RWPE2 (cell line): ENCODE results near the gene NR6A1.

Experiments used
- ATAC-seq: fragments of 200-7000 bp; cut with Tn5 transposase; 3 replicates; pipeline ENCODE4 v1.9.1; 2021; ENCODE audit warnings: low read depth
- DNase-seq: peaks from one replicate; pipeline ENCODE4 v3.0.0-alpha.2; 2020; ENCODE audit warnings: low spot score
- H3K27ac ChIP-seq: fragments of 450-650 bp; 2 replicates; pipeline ENCODE4 v1.5.1; 2017; ENCODE audit warnings: mild to moderate bottlenecking; ENCODE audit not compliant: poor library complexity, severe bottlenecking
- H3K27me3 ChIP-seq: fragments of 250-450 bp; sonication (Bioruptor Pico); 2 replicates; pipeline ENCODE4 v1.5.1; 2021; ENCODE audit warnings: mild to moderate bottlenecking, moderate library complexity; ENCODE audit not compliant: insufficient read depth, poor library complexity, severe bottlenecking
- H3K36me3 ChIP-seq: fragments of 250-450 bp; sonication (Bioruptor Pico); 2 replicates; pipeline ENCODE4 v1.5.1; 2020; ENCODE audit warnings: low read depth, mild to moderate bottlenecking, moderate library complexity
- H3K4me1 ChIP-seq: fragments of 250-450 bp; sonication (Bioruptor Pico); 2 replicates; pipeline ENCODE4 v1.5.1; 2021; ENCODE audit warnings: mild to moderate bottlenecking, moderate library complexity; ENCODE audit not compliant: insufficient read depth, poor library complexity, severe bottlenecking
- H3K4me3 ChIP-seq: fragments of 250-450 bp; sonication (Bioruptor Pico); 2 replicates; pipeline ENCODE4 v1.5.1; 2021; ENCODE audit warnings: mild to moderate bottlenecking, moderate library complexity; ENCODE audit not compliant: severe bottlenecking
- H3K9me3 ChIP-seq: fragments of 250-450 bp; sonication (Bioruptor Pico); 2 replicates; pipeline ENCODE4 v1.5.1; 2021; ENCODE audit warnings: mild to moderate bottlenecking, moderate library complexity; ENCODE audit not compliant: severe bottlenecking
- CTCF ChIP-seq: fragments of 450-650 bp; IDR thresholded peaks from one replicate; pipeline ENCODE4 v1.5.1; 2017; ENCODE audit warnings: mild to moderate bottlenecking, moderate library complexity; ENCODE audit not compliant: poor library complexity, severe bottlenecking

The NR6A1 gene

GRCh38 chr9:124506433-124506832 lies 264.7 kb downstream of the NR6A1 start:
- TF ChIP-seq CTCF: no peak
- no peaks in the 10 kb centered on the region for H3K9me3 ChIP-seq
- ATAC-seq (no peak), DNase-seq (no peak)
- H3K4me1 ChIP-seq: no peaks in the 10 kb centered on the region
- no peak overlapping the region for H3K27ac ChIP-seq
- H3K36me3 ChIP-seq: no peaks in the 10 kb centered on the region
- H3K4me3 ChIP-seq: no peak overlapping the region
- peaks cover 43% of the 10 kb centered on the region for H3K27me3 ChIP-seq

- ATAC-seq (no peak), DNase-seq (no peak)
- Histone ChIP-seq H3K36me3 (no peaks in the 10 kb centered on the region), H3K27ac (no peak overlapping the region), H3K9me3 (no peaks in the 10 kb centered on the region), H3K4me1 (no peaks in the 10 kb centered on the region), H3K4me3 (no peak overlapping the region), H3K27me3 (peaks cover 43% of the 10 kb centered on the region)
- no peak for TF ChIP-seq CTCF
Observed at GRCh38 chr9:124505901-124506346, 265.2 kb downstream of the NR6A1 start.

GRCh38 chr9:124505006-124505900 lies 265.9 kb downstream of the NR6A1 start:
- Histone ChIP-seq H3K27ac (no peak overlapping the region), H3K36me3 (no peaks in the 10 kb centered on the region), H3K4me1 (no peaks in the 10 kb centered on the region), H3K27me3 (peaks cover 43% of the 10 kb centered on the region), H3K9me3 (no peaks in the 10 kb centered on the region), H3K4me3 (no peak overlapping the region)
- DNase-seq: no peak
- ATAC-seq: no peak
- no peak for TF ChIP-seq CTCF

GRCh38 chr9:124504530-124505005 lies 266.5 kb downstream of the NR6A1 start:
- peak overlapping the region; percentile 10 for H3K4me3 ChIP-seq
- H3K9me3 ChIP-seq: no peaks in the 10 kb centered on the region
- no peak for TF ChIP-seq CTCF
- DNase-seq: no peak
- H3K27me3 ChIP-seq: peaks cover 44% of the 10 kb centered on the region
- no peaks in the 10 kb centered on the region for H3K36me3 ChIP-seq
- no peaks in the 10 kb centered on the region for H3K4me1 ChIP-seq
- no peak overlapping the region for H3K27ac ChIP-seq
- no peak for ATAC-seq
